ENCODE data around the gene DMWD. TPM values are rescaled to one million over a fixed set of nuclear protein-coding genes. Genes with fewer than 3 reads are reported as not detected.
"Not testable (repeated sequence)": the region's sequence is repeated elsewhere in the genome, so short reads cannot be mapped to it uniquely, and the experiment has no call there.

DMWD gene
- total RNA-seq, 4 donors from 2014 or later = 4.4 to 103 (median 36.9) TPM

GRCh38 chr19:45801603-45802175, 9.0 kb upstream of the DMWD start:
- Histone ChIP-seq H3K9me3 (no peaks in the 10 kb centered on the region), H3K4me3 (no peak overlapping the region), H3K27me3 (no peaks in the 10 kb centered on the region), H3K4me1 (no peaks in the 10 kb centered on the region), H3K27ac (no peak overlapping the region), H3K36me3 (no peaks in the 10 kb centered on the region)
- no peak for DNase-seq
- TF ChIP-seq POLR2A (IDR thresholded peaks at IDR 0.05) = no peak
- TF ChIP-seq, protein P1, sequence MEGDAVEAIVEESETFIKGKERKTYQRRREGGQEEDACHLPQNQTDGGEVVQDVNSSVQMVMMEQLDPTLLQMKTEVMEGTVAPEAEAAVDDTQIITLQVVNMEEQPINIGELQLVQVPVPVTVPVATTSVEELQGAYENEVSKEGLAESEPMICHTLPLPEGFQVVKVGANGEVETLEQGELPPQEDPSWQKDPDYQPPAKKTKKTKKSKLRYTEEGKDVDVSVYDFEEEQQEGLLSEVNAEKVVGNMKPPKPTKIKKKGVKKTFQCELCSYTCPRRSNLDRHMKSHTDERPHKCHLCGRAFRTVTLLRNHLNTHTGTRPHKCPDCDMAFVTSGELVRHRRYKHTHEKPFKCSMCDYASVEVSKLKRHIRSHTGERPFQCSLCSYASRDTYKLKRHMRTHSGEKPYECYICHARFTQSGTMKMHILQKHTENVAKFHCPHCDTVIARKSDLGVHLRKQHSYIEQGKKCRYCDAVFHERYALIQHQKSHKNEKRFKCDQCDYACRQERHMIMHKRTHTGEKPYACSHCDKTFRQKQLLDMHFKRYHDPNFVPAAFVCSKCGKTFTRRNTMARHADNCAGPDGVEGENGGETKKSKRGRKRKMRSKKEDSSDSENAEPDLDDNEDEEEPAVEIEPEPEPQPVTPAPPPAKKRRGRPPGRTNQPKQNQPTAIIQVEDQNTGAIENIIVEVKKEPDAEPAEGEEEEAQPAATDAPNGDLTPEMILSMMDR (IDR thresholded peaks at IDR 0.05) = no peak
- intact Hi-C loops (cut with DNase I; ENCODE audit: low total_unique reads) = no loop called here

- TF ChIP-seq, protein P1 (IDR thresholded peaks at IDR 0.05) = no peak
- TF ChIP-seq POLR2A (IDR thresholded peaks at IDR 0.05) = no peak
- H3K27ac ChIP-seq = peak overlapping the region; percentile 51 to 59
- H3K4me1 ChIP-seq = no peaks in the 10 kb centered on the region
- no peak for DNase-seq
- no peaks in the 10 kb centered on the region for H3K9me3 ChIP-seq
- no peaks in the 10 kb centered on the region for H3K36me3 ChIP-seq
- intact Hi-C loops (cut with DNase I; ENCODE audit: low total_unique reads) = no loop called here
- no peaks in the 10 kb centered on the region for H3K27me3 ChIP-seq
- no peak overlapping the region for H3K4me3 ChIP-seq
Observed at GRCh38 chr19:45800070-45800553, 7.5 kb upstream of the DMWD start.

DNA sequence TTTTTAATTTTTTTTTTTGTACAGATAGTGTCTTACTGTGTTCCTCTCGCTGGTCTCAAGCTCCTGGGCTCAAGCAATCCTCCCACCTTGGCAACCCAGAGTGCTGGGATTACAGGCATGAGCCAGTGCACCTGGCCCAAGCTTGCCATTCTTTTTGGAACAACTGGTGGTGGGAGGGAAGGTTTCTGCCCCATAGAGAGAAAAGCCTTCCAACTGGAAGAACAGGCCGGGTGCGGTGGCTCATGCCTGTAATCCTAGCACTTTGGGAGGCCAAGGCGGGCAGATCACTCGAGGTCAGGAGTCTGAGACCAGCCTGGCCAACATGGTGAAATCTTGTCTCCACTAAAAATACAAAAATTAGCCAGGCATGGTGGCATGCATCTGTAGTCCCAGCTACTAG, 6.9 kb upstream of the DMWD start:
- DNase-seq; H3K9me3 ChIP-seq; H3K4me1 ChIP-seq; H3K36me3 ChIP-seq; H3K4me3 ChIP-seq; intact Hi-C loops (cut with DNase I; ENCODE audit: low total_unique reads); H3K27me3 ChIP-seq: not testable (repeated sequence)
- peak overlapping the region; percentile 51 to 59 for H3K27ac ChIP-seq

- no peaks in the 10 kb centered on the region for H3K27me3 ChIP-seq
- no peaks in the 10 kb centered on the region for H3K9me3 ChIP-seq
- H3K36me3 ChIP-seq = no peaks in the 10 kb centered on the region
- no peak overlapping the region for H3K4me3 ChIP-seq
- TF ChIP-seq, protein P1 (IDR thresholded peaks at IDR 0.05) = peak; percentile 89 to 97 (median 92)
- no peak for TF ChIP-seq POLR2A (IDR thresholded peaks at IDR 0.05)
- H3K4me1 ChIP-seq = no peaks in the 10 kb centered on the region
- intact Hi-C loops (cut with DNase I; ENCODE audit: low total_unique reads) = no loop called here
- peak overlapping the region; percentile 51 to 59 for H3K27ac ChIP-seq
- DNase-seq = peak; percentile 80
Observed at GRCh38 chr19:45798995-45799517, 6.4 kb upstream of the DMWD start.

GRCh38 chr19:45794627-45795026, 2.0 kb upstream of the DMWD start:
- intact Hi-C loops (cut with DNase I; ENCODE audit: low total_unique reads) = no loop called here
- Histone ChIP-seq H3K4me1 (peaks cover 0 to 4% of the 10 kb centered on the region in 2 donors), H3K9me3 (no peaks in the 10 kb centered on the region), H3K36me3 (no peaks in the 10 kb centered on the region), H3K27ac (no peak overlapping the region), H3K4me3 (no peak overlapping the region), H3K27me3 (no peaks in the 10 kb centered on the region)
- DNase-seq = no peak
- no peak for TF ChIP-seq POLR2A (IDR thresholded peaks at IDR 0.05)
- TF ChIP-seq, protein P1 (IDR thresholded peaks at IDR 0.05) = no peak

All from uterus (tissue), 4 donors.